ENCODE data around the gene GUCD1.

DNA sequence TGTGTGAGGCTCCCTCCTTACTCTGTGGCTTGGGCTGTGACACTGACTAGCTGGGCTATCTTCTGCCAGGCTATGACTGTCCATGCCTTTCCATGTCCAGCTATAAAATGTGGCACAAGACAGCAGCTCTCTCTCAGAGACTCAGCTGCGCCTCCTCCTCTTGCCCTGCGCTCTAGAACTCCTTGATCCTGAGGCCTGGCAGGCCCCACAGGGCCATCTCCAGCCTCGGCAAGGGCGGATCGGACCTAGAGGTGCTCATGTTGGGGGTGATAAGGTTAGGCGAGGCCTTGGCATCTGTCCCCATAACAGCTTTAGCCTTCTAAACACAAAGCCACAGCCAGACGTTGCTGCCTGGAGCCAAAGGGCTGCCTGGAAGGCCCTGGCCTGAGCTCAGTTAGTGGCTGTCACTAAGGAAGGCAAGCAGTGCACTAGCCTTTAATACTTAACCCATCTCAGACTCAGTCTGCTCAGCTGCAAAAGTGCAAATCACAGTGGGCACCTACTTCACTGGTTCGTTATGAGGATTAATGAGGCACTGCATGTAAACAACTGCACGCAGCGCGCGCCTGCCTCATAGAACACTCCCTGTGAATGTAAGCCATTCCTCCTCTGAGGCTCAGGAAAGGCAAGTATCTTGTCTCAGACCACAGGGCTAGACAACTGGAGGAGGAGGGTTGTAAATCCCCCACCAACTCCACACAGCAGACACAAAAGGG is 1.2 kb downstream of the GUCD1 start:
- TF ChIP-seq POLR2AphosphoS5 (IDR thresholded peaks at IDR 0.05) (peak in 1 of 3 donors; percentile 5), POLR2A (IDR thresholded peaks at IDR 0.05) (no peak), EP300 (IDR thresholded peaks at IDR 0.05; ENCODE audit: low read depth) (no peak)
- TF ChIP-seq, protein P1, sequence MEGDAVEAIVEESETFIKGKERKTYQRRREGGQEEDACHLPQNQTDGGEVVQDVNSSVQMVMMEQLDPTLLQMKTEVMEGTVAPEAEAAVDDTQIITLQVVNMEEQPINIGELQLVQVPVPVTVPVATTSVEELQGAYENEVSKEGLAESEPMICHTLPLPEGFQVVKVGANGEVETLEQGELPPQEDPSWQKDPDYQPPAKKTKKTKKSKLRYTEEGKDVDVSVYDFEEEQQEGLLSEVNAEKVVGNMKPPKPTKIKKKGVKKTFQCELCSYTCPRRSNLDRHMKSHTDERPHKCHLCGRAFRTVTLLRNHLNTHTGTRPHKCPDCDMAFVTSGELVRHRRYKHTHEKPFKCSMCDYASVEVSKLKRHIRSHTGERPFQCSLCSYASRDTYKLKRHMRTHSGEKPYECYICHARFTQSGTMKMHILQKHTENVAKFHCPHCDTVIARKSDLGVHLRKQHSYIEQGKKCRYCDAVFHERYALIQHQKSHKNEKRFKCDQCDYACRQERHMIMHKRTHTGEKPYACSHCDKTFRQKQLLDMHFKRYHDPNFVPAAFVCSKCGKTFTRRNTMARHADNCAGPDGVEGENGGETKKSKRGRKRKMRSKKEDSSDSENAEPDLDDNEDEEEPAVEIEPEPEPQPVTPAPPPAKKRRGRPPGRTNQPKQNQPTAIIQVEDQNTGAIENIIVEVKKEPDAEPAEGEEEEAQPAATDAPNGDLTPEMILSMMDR (IDR thresholded peaks at IDR 0.05) = no peak
